GM10847 (cell line): Measurements from ENCODE around the gene OST4.

Experiments used
- POLR2A ChIP-seq: IDR thresholded peaks from 2 replicates; pipeline ENCODE4 v1.6.1; 2011; ENCODE audit not compliant: insufficient read length; ENCODE audit errors: extremely low read depth

OST4 gene

DNA sequence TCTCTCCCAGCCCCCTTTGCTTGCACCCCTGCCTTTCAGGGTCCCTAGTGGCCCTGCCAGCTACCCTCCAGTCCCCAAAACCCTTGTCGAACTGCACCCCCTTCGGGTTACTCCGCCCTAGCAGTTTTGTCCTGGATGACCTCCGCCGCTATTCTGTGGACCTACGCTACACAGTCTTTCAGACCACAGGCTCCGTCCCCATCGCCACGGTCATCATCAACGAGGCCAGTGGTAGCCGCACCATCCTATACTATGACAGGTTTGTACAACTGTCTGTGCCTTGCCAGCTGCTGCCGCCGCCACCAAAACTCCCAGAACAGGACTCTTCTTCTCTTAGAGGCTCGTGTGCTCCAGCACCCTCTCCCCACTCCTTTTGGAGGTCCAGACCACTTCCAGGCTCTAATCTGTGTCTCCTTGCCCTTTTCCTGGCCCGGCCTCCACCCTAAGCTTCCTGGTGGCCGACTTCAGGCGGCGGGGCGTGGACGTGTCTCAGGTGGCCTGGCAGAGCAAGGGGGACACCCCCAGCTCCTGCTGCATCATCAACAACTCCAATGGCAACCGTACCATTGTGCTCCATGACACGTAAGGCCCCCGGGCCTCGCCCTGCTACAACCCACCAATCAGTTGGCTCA lies 23.0 kb upstream of the OST4 start:
- TF ChIP-seq POLR2A, result no peak

DNA sequence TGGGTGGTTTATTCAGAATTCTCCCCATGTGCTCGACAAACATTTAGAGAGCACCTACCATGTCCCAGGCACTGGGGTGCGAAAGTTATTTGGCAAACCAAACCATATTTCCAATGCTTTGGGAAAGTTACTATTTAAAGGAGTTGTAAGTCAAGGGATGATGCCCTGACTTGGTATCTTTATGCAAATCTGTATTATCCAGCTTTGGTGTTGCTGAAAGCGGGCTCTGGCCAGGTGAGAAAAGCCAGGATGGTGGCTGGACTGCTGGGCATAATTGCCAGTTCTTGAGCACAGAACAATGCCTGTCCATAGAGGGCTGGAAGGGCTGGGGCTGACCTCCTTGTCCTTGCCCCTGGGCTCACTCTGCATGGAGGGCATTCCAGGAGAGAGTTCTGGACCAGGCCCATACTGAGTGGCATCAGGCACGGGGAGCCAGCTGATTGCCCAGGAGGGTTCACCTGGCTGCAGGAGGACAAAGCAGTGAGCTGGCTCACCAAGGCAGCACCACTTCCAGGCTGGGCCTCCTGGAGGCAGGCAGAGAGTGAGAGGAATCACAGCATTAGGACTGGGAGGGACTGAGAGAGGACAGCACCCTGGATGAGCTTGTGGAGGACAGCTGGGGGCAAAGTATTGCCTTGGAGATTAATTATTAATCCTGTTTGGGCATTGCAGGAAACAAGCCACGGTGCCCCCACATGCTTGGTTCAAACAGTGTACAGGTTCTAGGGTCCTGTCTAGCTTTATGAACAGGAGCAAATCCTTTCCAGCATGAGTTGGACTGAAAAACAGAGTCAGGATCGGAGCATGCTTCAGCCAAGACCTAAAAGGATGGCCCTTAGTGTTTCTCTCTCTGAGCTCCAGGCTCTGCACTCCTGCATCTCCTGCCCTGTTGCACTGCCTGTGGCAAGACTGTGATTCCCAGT lies 22.2 kb upstream of the OST4 start:
- no peak for TF ChIP-seq POLR2A

DNA sequence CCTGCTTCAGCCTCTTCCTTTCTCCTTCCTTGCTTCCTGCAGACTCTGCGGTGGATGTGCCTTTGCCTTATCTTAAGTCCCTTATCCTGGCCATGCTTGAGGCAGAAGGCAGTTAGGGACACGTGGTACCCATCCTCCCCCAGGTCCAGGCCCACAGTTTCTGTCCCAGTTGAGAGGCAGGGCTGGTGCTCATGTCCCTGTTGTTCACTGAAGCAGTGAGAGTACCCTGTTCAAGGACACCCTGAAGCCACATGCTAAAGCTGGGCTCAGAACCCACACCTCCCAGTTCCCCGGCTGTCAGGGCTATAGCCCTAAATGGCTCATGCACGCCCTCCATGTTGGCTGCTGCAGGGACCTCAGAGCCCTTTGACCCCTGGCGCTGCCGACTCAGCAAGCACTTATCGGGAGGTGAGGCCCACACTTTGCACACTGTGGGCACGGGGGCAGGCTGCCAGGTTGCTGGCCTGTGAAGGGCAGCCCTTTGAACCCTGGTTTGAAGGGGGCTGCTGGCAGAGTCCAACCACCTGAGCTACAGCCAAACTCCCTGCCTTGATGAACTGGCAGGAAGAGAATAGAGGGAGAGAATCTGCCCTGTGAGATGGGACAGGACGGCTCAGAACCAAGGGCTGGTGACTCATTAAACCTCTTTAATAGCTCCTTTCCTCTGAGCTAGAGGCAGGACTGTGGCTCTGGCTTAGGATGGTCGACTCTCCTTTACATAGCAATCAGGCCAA lies 21.4 kb upstream of the OST4 start:
- TF ChIP-seq POLR2A, result no peak

DNA sequence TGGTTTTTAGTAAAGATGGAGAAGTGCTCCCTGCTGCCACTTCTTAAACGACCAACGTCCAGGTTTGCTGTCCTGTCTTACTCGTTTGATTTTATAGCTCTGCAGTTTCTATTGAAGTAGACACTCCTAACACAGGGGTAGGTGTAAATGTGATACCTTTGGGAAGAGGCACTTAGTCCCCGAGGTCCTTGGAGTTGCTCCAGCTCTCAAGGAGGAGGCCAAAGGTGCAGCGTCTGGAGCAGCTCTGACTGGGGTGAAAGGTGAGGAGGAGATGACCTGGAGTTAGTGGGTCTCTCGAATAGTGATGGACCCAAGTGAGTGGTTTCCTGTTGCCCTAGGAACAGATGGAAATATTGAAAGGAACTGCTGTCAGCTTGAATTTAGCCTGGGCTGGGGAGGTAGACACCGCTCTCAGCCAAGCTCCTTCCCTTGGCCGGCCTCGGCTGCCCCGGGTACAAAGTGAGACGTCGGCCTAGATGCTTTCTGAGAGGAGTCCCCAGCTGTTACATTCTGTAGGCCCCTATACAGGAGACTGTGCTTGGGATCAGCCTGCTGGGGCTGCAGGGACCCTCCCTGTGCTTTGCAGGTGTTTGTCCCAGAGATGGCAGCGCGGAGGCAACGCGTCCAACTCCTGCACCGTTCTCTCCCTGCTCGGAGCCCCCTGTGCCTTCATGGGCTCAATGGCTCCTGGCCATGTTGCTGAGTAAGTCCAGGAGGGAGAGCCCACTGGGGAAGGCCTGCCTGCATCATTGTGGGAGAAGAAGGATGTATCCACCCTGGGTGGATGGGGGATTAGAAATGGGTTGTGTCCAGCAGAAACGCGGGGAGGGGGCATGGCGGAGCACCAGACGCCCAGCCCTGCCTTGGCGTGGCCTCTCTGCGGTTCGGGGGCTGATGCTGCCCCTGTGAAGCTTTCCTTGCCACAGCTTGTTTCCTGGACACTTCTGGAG lies 20.6 kb upstream of the OST4 start:
- no peak for TF ChIP-seq POLR2A

DNA sequence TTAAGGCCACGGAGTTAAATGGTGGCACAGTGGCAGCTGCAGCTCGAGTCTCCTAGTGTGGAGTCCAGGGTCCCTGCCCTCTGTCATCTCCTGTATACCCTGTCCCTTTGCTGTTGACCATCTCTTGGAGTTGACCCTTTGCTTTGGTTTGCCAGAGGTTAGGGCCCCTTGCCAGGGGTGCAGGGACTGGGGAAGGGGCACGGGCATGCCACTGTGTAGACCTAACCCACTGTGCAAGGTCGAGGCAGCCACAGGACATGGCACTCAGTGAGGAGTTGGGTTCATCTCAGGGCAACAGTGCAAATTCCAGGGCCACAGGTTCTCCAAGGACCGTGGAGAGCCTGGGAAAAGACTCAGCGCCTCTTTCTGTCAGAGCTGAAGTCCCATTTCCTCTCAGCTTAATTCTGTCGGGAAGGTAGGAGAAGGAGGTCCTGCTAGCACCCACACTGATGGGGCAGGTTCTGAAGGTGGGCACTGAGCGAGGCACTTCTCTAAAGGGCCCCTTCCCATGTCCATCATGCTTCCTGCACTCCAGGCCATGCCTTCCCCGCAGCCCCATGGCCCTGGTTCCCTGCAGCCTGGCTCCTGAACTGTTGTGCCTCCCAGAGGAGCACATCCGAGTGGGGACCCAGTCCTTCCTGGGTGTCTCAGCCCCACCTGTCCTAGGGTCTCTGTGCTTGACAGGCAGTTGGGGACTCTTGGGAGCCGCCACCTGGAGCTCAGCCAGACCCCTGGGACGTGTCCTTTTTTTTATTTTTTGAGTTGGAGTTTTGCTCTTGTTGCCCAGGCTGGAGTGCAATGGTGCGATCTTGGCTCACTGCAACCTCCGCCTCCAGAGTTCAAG lies 17.9 kb upstream of the OST4 start:
- TF ChIP-seq POLR2A, result no peak

DNA sequence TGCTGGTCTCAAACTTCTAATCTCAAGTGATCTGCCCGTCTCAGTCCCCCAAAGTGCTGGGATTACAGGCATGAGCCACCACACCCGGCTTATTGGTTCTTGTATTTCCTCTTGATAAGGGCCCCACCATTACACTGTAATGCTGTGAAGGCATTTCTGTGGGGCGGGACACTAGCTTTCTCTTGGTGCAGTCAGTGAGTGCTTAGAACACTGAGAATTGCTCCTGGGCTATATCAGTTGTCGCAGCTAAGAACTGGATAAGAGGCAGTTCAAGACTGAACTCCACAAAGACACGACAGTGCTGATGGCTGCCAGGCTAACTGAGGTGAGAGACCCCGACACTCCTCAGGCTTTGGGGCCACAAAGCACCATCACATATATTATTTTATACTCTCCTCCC lies 17.2 kb upstream of the OST4 start:
- TF ChIP-seq POLR2A, result no peak

DNA sequence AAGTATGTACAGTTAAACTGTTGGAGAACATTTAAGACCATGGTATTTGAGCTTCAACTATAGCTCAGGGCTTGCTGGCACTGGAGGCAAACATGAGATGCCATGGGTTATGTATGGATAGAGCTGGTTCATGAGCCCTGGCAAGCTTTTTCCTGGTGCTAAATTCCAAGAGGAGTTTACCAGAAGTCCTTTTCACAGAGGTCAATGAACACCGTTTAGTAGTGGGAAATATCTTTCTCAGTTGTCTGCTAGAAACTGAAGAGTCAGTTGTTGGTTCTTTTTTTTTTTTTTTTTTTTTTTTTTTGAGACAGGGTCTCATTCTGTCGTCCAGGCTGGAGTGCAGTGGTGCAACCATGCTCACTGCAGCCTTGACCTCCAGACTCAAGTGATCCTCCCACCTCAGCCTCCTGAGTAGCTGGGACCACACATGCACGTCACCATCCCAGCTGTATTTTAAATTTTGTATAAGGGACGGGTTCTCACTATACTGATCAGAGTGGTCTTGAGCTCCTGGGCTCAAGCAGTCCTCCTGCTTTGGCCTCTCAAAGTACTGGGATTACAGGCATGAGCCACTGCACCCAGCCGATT lies 16.5 kb upstream of the OST4 start:
- no peak for TF ChIP-seq POLR2A

DNA sequence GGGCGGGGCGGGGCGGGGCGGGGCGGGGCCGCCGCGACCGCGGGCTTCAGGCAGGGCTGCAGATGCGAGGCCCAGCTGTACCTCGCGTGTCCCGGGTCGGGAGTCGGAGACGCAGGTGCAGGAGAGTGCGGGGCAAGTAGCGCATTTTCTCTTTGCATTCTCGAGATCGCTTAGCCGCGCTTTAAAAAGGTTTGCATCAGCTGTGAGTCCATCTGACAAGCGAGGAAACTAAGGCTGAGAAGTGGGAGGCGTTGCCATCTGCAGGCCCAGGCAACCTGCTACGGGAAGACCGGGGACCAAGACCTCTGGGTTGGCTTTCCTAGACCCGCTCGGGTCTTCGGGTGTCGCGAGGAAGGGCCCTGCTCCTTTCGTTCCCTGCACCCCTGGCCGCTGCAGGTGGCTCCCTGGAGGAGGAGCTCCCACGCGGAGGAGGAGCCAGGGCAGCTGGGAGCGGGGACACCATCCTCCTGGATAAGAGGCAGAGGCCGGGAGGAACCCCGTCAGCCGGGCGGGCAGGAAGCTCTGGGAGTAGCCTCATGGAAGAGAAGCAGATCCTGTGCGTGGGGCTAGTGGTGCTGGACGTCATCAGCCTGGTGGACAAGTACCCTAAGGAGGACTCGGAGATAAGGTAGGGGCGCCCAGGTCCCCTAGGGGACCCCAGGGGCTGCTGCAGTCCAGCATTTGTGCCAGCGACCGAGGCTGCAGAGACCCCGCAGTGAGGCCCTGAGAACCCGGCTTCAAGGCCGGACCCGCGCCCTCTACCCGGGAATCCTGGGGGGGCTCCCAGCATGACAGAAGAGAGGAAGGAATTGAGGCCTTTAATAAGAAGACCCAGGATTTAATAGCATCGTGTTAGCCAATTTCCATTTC lies 15.5 kb upstream of the OST4 start, which contains the start of gene KHK:
Gene KHK, plus strand, starts transcription at position 49 of the 870 bp plus-strand sequence. Its CDS starts 488 bp downstream, at position 537.
- TF ChIP-seq POLR2A, result no peak

DNA sequence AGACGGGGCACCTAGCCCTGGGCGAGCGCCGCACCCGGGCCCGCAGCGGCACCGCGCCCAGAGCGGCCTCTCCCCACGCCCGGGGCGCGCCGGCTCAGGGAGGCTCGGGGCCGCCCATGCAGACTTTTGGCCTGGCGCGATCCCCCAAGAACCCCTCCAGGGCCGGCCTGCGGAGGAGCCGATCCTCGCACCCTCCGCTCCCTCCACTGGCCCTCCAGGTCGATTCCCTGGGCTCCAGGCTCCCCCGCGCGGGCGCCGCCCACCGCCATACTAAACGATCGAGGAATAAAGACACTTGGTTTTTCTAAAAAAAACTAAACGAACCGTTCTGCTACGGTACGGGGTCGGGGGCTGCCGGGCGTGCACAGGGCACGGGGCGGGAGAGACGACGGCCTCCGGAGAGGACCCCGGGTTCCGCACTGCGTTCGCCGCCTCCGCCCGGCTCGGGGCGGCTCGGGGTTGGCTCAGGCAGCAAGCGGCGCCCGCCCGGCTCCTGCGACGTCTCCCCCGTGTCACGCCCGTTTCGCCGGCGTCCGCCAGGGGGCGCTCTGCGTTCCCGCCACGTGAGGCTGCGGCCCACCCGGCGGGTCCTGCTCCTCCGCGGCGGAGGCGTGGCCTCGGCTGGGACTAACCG lies 14.8 kb upstream of the OST4 start:
- TF ChIP-seq POLR2A, result peak; percentile 48

DNA sequence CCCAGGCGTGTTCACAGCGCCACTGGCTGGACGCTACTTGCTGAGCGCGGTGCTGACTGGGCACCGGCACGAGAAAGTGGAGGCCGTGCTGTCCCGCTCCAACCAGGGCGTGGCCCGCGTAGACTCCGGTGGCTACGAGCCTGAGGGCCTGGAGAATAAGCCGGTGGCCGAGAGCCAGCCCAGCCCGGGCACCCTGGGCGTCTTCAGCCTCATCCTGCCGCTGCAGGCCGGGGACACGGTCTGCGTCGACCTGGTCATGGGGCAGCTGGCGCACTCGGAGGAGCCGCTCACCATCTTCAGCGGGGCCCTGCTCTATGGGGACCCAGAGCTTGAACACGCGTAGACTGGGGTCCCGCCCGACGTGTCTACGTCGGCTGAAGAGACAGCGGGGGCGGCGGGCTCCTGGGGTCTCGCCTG lies 14.2 kb upstream of the OST4 start:
- TF ChIP-seq POLR2A, result no peak

DNA sequence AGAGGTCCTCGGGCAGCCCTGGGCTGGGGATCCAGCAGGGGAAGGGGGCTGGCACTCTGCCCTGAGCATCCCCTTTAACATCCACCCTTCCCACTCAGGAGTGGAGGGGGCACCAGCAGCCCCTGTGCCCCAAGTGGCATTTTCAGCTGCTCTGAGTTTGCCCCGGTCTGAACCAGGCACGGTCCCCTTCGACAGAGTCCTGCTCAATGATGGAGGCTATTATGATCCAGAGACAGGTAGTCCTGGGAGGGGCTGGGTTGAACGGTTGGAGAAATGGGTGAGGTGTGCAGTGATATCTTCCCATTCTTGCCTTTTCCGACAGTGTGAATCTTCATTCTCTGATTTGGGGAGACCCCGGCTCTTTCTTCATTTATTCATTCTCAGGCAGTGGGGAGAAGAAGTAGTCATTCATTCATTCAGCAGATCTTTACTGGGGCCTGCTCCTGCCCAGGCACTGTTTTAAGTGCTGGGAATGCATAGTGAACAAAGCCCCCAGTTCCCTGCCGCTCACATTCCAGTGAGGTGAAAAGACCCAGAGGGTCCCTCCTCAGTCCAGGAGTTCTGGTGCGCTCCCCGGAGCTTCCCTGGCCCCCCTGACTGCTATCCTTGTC lies 13.7 kb upstream of the OST4 start:
- TF ChIP-seq POLR2A, result no peak
